Neural progenitor cell (in vitro differentiated cells): ENCODE measurements around the gene MRM2.

Source experiments
- EZH2 ChIP-seq: fragments of 200-600 bp; sonication (generic); IDR thresholded peaks from 2 replicates; pipeline ENCODE4 v1.6.1; 2017; ENCODE audit warnings: antibody characterized with exemption, mild to moderate bottlenecking, moderate library complexity
- TF ChIP-seq, protein P1 (sequence below): fragments of 200-600 bp; sonication (generic); IDR thresholded peaks from 2 replicates; pipeline ENCODE4 v1.5.1; 2017; ENCODE audit warnings: antibody characterized with exemption, mild to moderate bottlenecking

- TF ChIP-seq, protein P1, sequence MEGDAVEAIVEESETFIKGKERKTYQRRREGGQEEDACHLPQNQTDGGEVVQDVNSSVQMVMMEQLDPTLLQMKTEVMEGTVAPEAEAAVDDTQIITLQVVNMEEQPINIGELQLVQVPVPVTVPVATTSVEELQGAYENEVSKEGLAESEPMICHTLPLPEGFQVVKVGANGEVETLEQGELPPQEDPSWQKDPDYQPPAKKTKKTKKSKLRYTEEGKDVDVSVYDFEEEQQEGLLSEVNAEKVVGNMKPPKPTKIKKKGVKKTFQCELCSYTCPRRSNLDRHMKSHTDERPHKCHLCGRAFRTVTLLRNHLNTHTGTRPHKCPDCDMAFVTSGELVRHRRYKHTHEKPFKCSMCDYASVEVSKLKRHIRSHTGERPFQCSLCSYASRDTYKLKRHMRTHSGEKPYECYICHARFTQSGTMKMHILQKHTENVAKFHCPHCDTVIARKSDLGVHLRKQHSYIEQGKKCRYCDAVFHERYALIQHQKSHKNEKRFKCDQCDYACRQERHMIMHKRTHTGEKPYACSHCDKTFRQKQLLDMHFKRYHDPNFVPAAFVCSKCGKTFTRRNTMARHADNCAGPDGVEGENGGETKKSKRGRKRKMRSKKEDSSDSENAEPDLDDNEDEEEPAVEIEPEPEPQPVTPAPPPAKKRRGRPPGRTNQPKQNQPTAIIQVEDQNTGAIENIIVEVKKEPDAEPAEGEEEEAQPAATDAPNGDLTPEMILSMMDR = no peak
- no peak for TF ChIP-seq EZH2
Measured at GRCh38 chr7:2211926-2212325, 30.1 kb downstream of the MRM2 start.
